ENCODE data around the gene PRAMEF14.
"Not testable (repeated sequence)": the region's sequence is repeated elsewhere in the genome, so short reads cannot be mapped to it uniquely, and the experiment has no call there.

Gene PRAMEF14

DNA sequence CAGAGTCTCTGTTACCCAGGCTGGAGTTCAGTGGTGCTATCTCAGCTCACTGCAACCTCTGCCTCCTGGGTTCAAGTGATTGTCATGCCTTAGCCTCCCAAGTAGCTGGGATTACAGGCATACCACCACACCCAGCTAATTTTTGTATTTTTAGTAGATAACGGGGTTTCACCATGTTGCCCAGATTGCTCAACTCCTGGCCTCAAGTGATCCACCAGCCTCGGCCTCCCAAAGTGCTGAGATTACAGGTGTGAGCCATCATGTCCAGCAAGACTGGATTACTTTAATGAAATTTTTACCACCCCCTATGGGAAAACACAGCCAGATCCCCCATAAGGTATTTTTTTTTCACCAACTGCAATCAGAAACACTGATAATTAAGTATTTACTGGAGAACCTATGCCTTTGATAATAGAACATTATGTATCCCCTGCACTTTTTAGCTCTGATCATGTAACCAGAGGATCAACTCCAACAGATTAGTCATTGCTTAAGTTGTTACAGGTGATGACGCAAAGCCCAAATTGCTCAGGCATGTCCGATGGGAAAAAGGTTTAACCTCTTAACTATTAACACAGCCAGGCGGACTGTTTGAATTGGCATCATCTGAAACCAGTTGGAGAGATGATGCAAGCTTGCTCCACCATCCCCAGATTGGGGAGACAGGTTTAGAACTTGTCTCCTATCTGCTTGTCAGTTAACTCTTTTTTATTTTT, 49.6 kb downstream of the PRAMEF14 start:
- DNase-seq (ENCODE audit: low read depth); H3K4me3 ChIP-seq (ENCODE audit: low read length): not testable (repeated sequence)

Measured in epithelial cell of esophagus (primary cell).